Measurements from ENCODE around the gene FLOT2.

DNA sequence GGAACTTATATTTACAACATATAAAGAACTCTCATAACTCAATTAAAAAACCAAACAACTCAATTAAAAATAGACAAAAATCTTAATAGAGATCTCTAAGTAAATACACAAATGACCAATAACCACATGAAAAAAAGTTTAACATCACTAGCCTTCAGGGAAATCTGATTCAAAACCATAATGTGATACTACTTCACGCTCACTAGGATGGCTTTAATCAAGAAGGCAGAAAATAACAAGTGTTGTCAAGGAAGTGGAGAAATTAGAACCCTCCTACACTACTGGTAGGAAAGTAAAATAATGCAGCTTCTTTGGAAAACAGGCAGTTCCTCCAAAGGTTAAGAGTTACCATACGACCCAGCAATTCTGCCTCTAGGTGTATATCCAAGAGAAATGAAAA is 45.4 kb upstream of the FLOT2 start:
- TF ChIP-seq EZH2 (IDR thresholded peaks at IDR 0.05; ENCODE audit: borderline replicate concordance, low read depth, low read length, severe bottlenecking) (no peak), POLR2A (IDR thresholded peaks at IDR 0.05; ENCODE audit: low read depth, low read length) (no peak), POLR2AphosphoS5 (IDR thresholded peaks at IDR 0.05; ENCODE audit: insufficient read depth, low read depth, low read length) (no peak), FOS (IDR thresholded peaks at IDR 0.05; ENCODE audit: borderline replicate concordance, insufficient read depth, low read length) (no peak), MYC (IDR thresholded peaks at IDR 0.05; ENCODE audit: low read depth, low read length) (no peak)
- TF ChIP-seq, protein P1, sequence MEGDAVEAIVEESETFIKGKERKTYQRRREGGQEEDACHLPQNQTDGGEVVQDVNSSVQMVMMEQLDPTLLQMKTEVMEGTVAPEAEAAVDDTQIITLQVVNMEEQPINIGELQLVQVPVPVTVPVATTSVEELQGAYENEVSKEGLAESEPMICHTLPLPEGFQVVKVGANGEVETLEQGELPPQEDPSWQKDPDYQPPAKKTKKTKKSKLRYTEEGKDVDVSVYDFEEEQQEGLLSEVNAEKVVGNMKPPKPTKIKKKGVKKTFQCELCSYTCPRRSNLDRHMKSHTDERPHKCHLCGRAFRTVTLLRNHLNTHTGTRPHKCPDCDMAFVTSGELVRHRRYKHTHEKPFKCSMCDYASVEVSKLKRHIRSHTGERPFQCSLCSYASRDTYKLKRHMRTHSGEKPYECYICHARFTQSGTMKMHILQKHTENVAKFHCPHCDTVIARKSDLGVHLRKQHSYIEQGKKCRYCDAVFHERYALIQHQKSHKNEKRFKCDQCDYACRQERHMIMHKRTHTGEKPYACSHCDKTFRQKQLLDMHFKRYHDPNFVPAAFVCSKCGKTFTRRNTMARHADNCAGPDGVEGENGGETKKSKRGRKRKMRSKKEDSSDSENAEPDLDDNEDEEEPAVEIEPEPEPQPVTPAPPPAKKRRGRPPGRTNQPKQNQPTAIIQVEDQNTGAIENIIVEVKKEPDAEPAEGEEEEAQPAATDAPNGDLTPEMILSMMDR (IDR thresholded peaks at IDR 0.05; ENCODE audit: extremely low read depth in 1 of 2, insufficient read depth in 1 of 2, low read depth in 1 of 2, low read length in 2 of 2) = no peak
- TF ChIP-seq, protein P2, sequence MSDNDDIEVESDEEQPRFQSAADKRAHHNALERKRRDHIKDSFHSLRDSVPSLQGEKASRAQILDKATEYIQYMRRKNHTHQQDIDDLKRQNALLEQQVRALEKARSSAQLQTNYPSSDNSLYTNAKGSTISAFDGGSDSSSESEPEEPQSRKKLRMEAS (IDR thresholded peaks at IDR 0.05; ENCODE audit: insufficient read depth, insufficient read length) = no peak

All from endothelial cell of umbilical vein (primary cell).